GM10248 (cell line): Measurements from ENCODE around the gene TP53I3.

Experiments used
- CTCF ChIA-PET: fragments of 300-600 bp; sonication (Branson Sonifier 250); formaldehyde crosslinking; extraction: SDS; loops from one replicate; lab custom pipeline; 2021; ENCODE audit warnings: antibody characterized with exemption; lab: Yijun Ruan, JAX
- POLR2A ChIA-PET: fragments of 350-650 bp; sonication (Branson Sonifier 250); formaldehyde crosslinking; extraction: SDS; loops from one replicate; lab custom pipeline; 2020; ENCODE audit warnings: antibody characterized with exemption; lab: Yijun Ruan, JAX
- DNase-seq: peaks from one replicate; pipeline ENCODE4 v3.0.0; 2012; ENCODE audit errors: extremely low spot score
- TF ChIP-seq, protein P1 (sequence below): IDR thresholded peaks from 2 replicates; pipeline ENCODE4 v1.5.1; 2012; ENCODE audit warnings: mild to moderate bottlenecking, low read depth; ENCODE audit errors: extremely low read depth, missing control alignments, control extremely low read depth

The TP53I3 gene

GRCh38 chr2:24085200-24085489 lies 511 bp upstream of the TP53I3 start:
- DNase-seq, result no peak
- TF ChIP-seq, protein P1, sequence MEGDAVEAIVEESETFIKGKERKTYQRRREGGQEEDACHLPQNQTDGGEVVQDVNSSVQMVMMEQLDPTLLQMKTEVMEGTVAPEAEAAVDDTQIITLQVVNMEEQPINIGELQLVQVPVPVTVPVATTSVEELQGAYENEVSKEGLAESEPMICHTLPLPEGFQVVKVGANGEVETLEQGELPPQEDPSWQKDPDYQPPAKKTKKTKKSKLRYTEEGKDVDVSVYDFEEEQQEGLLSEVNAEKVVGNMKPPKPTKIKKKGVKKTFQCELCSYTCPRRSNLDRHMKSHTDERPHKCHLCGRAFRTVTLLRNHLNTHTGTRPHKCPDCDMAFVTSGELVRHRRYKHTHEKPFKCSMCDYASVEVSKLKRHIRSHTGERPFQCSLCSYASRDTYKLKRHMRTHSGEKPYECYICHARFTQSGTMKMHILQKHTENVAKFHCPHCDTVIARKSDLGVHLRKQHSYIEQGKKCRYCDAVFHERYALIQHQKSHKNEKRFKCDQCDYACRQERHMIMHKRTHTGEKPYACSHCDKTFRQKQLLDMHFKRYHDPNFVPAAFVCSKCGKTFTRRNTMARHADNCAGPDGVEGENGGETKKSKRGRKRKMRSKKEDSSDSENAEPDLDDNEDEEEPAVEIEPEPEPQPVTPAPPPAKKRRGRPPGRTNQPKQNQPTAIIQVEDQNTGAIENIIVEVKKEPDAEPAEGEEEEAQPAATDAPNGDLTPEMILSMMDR, result no peak
- ChIA-PET POLR2A (no interaction called here), CTCF (interaction anchor here (0.8 to 5.3 kb wide), 28 partner anchors 9 to 383 kb away, joined by 3 to 91 read pairs (median 7); partner anchors contain the start of genes ATAD2B, SF3B6 and WDCP)

DNA sequence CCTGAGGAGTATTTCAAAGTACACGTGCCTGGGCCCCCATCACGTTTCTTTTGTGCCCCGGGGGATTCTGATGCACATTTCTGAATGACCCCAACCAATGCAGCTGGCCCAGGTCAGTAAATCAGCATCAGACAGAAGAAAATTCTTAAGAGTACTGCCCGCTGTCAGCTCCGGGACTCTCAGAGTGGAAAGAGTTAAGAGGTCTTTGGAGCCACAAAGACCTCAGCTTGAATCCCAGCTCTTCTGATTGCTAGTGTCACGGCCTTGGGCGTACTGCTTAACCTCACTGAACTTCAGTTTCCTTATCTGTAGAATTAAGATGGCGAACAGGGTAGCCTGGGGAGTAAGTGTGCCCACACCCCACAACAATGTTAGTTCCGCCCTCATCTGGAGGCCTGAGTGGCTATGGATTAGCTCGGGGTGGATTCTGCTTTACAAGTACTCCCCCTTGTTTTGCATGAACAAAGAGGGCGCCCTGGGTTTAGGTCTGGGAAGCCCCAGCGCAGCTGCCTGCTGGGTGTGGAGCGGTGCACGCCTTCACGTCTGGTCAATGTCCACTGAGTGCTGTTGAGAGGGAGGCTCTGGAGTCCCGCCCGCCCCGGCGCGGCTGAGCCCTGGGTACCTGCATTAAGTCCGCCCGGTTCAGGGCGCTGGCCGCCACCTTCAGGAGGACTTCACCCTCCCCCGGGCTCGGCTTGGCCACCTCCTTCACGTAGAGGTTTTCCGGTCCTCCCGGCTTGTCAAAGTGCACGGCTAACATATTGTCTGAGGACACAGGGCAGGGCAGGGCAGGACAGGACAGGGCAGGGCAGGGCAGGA lies 858 bp downstream of the TP53I3 start:
- TF ChIP-seq, protein P1, result no peak
- DNase-seq, result peak; percentile 88
- ChIA-PET CTCF (interaction anchor here (0.7 to 5.3 kb wide), 64 partner anchors 8 to 701 kb away, joined by 3 to 91 read pairs (median 5); partner anchors contain the start of genes ATAD2B, ITSN2, SF3B6 and UBXN2A), POLR2A (interaction anchor here (0.5 to 1.1 kb wide), 5 partner anchors 39 to 259 kb away, joined by 4 to 10 read pairs (median 4); partner anchors contain the start of gene PFN4)

GRCh38 chr2:24082787-24083566 lies 1.7 kb downstream of the TP53I3 start:
- TF ChIP-seq, protein P1, result no peak
- DNase-seq, result no peak
- CTCF ChIA-PET, result interaction anchor here (0.7 to 5.3 kb wide), 49 partner anchors 7 to 700 kb away, joined by 3 to 91 read pairs (median 6); partner anchors contain the start of genes ATAD2B, SF3B6, UBXN2A and WDCP
- POLR2A ChIA-PET, result interaction anchor here (0.9 to 1.1 kb wide), 2 partner anchors 155 to 258 kb away, joined by 4 to 10 read pairs; no protein-coding TSS in a partner anchor

DNA sequence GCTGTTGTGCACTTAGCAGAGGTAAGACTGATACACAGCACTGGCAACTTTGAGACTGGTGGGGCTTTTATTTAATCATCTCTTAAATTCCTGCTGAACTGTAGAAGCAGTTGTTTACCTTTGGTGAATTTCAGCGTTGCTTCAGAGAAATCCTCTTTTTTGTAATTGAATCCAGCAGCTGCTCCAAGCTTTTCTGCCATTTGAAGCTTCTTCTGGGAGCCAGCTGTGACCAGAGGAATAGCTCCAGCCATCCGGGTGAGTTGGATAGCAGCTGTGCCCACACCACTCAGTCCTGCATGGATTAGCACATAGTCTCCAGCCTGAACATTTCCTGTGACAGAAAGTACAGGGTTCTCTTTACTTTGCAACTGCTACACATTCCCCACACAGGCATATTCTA lies 3.9 kb downstream of the TP53I3 start:
- CTCF ChIA-PET, result interaction anchor here (1.2 to 5.3 kb wide), 3 partner anchors 11 to 154 kb away, joined by 3 to 91 read pairs (median 3); partner anchors contain the start of gene ATAD2B
- no peak for DNase-seq
- POLR2A ChIA-PET, result no interaction called here
- TF ChIP-seq, protein P1, result no peak

- TF ChIP-seq, protein P1, result no peak
- POLR2A ChIA-PET, result no interaction called here
- DNase-seq, result no peak
- CTCF ChIA-PET, result interaction anchor here (1.2 to 1.9 kb wide), 2 partner anchors 12 to 151 kb away, joined by 3 to 13 read pairs; partner anchors contain the start of gene ATAD2B
Measured at GRCh38 chr2:24077879-24078278, 6.8 kb downstream of the TP53I3 start.

DNA sequence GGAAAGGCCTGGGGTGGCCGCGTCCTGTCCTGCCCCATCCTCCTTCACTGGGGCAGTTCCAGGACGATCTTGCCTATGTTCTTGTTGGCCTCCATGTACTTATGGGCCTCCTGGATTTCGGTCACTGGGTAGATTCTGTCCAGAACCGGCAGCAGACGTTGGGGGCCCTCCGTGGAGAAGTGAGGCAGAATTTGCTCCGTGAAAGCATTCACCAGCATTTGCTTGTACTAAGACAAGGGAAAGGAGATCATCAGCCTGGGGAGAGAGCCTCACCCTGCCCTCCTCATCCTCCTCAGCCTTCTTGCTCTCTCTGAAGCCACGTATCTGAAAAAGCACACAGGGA lies 7.1 kb downstream of the TP53I3 start:
- CTCF ChIA-PET, result interaction anchor here (1.2 to 1.9 kb wide), 3 partner anchors 12 to 253 kb away, joined by 3 to 13 read pairs (median 10); partner anchors contain the start of gene ATAD2B
- POLR2A ChIA-PET, result interaction anchor here (2.1 kb wide), 1 partner anchor 151 kb away, joined by 12 read pairs; the partner anchor contains the start of gene ATAD2B
- TF ChIP-seq, protein P1, result no peak
- no peak for DNase-seq
